HFF-Myc (cell line): Measurements from ENCODE around the gene PXN.
"Not testable (repeated sequence)": the region's sequence is repeated elsewhere in the genome, so short reads cannot be mapped to it uniquely, and the experiment has no call there.

Experiments
- DNase-seq: peaks from one replicate; pipeline ENCODE4 v3.0.0-alpha.2; 2011; ENCODE audit warnings: low read depth; ENCODE audit errors: extremely low read depth
- H3K4me3 ChIP-seq: replicated peaks from 2 replicates; pipeline ENCODE4 v1.5.1; 2011; ENCODE audit warnings: low read depth, mild to moderate bottlenecking, control low read depth, low read length
- TF ChIP-seq, protein P1 (sequence below): IDR thresholded peaks from 2 replicates; pipeline ENCODE4 v1.5.1; 2012; ENCODE audit warnings: mild to moderate bottlenecking, low read depth, low read length, control low read depth; ENCODE audit errors: missing control alignments

Gene PXN

DNA sequence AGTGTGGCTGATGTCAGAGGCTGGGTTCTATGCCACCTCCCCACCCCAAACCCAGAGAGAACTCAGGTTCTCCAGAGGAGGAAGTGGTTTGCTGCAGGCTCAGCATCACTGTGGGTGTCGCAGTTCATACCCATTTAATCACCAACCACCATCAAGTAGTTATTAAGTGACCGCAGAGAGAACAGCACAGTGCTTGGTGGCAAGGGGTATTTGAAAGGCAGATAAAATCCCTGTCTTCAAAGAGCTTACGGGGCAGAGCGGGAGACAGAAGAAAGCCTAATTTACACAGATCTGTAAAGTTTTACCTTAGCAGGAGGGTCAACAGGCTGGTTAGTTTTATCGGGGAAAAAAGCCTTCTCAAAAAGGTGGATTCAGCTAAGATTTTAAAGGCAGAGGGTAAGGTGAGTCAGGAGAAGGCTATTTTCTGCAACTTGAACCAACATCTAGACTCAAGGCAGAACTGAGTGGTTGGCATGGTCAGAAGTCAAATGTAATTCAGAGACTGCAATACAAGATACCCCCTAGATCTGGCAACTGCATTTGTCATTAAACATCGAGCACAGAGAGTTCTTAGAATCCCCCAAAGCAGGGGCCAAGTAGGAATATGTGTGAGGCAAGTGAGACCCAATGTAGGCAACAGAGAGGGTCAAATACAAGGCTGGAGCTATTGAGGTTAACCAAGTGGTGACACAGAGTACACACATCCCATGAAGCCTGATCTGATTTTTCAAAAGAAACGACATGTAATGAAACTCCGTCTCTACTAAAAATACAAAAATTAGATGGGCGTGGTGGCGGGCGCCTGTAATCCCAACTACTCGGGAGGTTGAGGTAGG lies 13.2 kb downstream of the PXN start:
- TF ChIP-seq, protein P1, sequence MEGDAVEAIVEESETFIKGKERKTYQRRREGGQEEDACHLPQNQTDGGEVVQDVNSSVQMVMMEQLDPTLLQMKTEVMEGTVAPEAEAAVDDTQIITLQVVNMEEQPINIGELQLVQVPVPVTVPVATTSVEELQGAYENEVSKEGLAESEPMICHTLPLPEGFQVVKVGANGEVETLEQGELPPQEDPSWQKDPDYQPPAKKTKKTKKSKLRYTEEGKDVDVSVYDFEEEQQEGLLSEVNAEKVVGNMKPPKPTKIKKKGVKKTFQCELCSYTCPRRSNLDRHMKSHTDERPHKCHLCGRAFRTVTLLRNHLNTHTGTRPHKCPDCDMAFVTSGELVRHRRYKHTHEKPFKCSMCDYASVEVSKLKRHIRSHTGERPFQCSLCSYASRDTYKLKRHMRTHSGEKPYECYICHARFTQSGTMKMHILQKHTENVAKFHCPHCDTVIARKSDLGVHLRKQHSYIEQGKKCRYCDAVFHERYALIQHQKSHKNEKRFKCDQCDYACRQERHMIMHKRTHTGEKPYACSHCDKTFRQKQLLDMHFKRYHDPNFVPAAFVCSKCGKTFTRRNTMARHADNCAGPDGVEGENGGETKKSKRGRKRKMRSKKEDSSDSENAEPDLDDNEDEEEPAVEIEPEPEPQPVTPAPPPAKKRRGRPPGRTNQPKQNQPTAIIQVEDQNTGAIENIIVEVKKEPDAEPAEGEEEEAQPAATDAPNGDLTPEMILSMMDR = no peak
- DNase-seq = no peak
- no peak overlapping the region for H3K4me3 ChIP-seq

DNA sequence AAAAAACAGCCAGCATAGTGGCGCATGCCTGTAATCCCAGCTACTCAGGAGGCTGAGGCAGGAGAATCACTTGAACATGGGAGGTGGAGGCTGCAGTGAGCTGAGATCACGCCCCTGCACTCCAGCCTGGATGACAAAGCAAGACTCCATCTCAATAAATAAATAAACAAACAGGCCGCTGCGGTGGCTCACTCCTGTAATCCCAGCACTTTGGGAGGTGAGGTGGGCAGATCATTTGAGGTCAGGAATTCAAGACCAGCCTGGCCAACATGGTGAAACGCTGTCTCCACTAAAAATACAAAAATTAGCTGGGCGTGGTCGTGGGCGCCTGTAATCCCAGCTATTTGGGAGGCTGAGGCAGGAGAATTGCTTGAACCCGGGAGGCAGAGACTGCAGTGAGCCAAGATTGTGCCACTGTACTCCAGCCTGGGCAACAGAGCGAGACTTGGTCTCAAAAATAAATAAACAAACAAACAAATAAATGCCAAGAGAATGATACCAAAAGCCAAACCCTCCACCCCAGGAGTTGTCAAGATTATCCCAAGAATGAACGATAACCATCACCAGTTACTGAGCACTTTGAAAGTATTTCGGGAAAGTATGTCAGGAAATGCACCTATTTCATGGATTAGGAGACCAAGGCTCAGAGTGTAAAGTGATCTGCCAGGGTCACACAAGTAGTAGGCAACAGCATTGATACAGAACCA lies 14.0 kb downstream of the PXN start:
- not testable (repeated sequence) for DNase-seq, H3K4me3 ChIP-seq

DNA sequence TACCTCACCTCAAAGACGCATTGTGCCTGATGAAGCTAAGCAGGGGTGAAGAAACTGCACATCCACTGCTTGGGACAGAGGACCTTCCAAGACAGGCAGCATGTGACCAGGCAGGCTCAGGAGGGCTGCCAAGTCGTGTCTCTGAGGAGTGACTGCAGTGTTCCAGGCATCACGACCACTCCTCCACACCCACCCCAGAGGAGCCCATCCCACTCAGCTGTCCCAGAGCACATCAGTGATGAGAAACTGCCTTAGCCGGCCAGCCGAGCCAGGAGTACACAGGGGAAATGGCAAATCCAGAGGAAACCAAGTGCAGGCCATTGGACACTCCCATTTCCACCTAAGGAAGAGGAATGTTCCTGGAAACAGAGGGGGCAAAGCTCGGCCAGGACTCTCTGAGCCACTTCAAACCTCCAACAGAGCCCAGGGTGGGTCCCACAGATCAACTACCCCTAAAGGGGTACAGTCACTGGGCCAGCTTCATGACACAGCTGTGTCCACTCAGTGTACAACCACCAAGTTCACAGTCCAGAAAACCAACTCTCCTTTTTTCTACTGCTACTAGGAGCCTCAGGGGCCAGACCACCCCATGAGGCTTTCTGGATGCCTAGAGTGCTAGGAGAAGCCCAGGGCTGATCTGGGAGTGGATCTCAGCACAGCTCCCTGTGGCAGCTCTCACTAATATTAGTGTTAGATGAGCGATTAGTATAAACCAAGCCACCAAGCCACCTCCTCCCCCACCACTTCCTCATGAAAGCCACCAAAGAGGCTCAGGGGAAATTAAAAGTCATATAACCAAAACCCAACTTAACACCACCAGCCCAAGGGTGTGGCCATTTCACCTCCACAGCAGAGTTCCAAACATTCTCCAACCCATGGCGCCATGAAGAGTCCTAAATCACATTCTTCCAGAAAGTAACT lies 15.4 kb downstream of the PXN start:
- no peak for DNase-seq
- H3K4me3 ChIP-seq = no peak overlapping the region
- TF ChIP-seq, protein P1 = no peak

DNA sequence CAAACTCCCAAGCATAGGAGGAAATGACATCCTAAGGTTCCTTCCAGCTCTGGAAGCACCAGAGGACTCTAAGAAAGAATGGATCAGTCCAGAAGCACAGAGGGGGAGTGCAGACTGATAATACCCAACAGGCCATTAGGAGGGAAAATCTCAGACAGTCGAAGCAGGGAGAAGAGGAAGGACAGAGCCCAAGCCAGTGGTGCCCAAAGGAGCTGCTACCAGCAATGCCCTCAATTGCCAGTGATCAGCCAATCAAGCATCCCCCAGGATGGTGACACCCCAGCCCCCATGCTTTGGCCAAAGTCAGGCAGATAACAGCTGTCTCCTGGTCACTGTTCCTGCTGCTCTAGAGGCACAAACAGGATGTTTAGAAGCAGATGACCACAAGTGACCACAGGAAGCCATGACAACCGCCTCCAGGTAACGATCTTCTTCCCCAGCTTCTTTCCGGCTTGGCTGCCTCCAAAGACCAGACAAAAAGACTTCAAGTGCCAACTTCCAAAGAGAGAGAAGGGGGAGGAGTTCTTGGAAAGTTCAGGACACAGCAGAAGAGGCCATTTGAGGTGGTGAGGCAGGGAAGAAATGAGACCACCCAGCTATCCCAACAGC lies 16.2 kb downstream of the PXN start:
- DNase-seq = no peak
- TF ChIP-seq, protein P1 = no peak

DNA sequence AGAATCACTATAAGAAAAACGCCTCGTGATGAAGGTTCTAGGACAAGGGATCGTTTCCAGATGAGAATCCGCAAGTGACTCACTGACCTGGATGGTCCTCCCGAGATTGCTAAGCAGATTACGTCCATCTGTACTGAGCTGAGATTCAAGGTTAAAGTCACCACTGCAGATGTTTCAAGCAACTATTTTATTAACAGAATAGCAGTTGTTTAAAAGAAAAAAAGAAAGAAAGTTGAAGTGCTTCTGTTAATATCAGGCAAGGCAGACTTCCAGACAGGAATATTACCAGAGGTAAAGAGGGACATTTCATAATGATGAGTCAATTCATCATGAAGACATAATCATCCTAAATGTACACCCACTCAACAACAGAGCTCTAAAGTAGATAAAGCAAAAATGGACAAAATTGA lies 17.9 kb downstream of the PXN start:
- DNase-seq = peak; percentile 88
- H3K4me3 ChIP-seq = peak overlapping the region; percentile 24; the same call in 1 of the 2 replicates

More for the DNA sequence above, 16.2 kb downstream of the PXN start:
- H3K4me3 ChIP-seq = no peak overlapping the region

DNA sequence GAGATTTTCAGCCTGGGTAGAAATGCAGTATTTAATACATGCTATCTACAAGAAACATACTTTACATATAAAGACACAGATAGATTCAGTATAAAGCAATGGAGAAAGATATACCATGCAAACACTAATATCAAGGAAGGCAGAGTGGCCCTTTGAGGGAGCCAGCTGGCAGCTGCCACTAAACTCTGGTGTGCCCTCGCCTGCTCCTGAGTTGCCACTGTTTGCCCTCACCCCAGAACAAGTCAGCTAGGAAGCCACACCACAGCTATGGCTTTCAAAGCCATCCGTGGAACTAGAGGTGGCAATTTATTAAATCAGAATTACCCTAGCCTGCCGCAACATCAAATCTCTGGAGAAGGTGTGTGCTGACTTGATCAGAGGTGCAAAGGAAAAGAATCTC lies 18.3 kb downstream of the PXN start:
- H3K4me3 ChIP-seq = peak overlapping the region; percentile 24; the same call in 1 of the 2 replicates
- no peak for DNase-seq
- TF ChIP-seq, protein P1 = no peak

More for the DNA sequence above, 17.9 kb downstream of the PXN start:
- TF ChIP-seq, protein P1 = no peak

DNA sequence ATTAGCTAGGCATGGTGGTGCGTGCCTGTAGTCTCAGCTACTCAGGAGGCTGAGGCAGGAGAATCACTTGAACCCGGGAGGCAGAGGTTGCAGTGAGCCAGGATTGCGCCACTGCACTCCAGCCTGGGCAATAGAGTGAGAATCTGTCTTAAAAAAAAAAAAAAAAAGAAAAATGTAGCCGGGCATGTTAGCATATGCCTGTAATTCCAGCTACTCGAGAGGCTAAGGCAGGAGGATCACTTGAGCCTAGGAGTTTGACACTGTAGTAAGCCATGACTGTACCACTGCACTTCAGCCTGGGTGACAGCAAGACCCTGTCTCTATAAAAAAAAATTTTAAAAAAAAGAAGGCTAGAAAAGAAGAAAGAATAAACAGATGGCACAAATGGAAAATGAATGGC lies 18.8 kb downstream of the PXN start:
- not testable (repeated sequence) for H3K4me3 ChIP-seq, DNase-seq
